Lung (tissue), 12 donors: Measurements from ENCODE around the gene PHIP. TPM values are rescaled to one million over a fixed set of nuclear protein-coding genes. Genes with fewer than 3 reads are reported as not detected.

Source experiments
- ATAC-seq: fragments of 200-7000 bp; cut with Tn5 transposase; one replicate; pipeline ENCODE4 v1.9.1; 2020; ENCODE audit warnings: moderate number of reproducible peaks; ENCODE audit not compliant: insufficient read depth, low FRiP score
- DNase-seq, 3 donors: peaks; one replicate each; pipeline ENCODE4 v3.0.0-alpha.2; 2013 to 2017
- H3K27ac ChIP-seq, 2 donors: one replicate each; pipeline ENCODE4 v1.5.1; 2013; ENCODE audit warnings: mild to moderate bottlenecking in 2 of 2, moderate library complexity in 2 of 2, control low read depth in 1 of 2, inconsistent platforms in 1 of 2, low read depth in 1 of 2, low read length in 1 of 2
- H3K27me3 ChIP-seq, 3 donors: one replicate each; pipeline ENCODE4 v1.5.1; 2013; ENCODE audit warnings: low read length in 2 of 3; ENCODE audit not compliant: control insufficient read depth in 3 of 3, insufficient read depth in 3 of 3
- H3K36me3 ChIP-seq, 4 donors: one replicate each; pipeline ENCODE4 v1.5.1; 2013; ENCODE audit warnings: low read length in 4 of 4, mild to moderate bottlenecking in 1 of 4, moderate library complexity in 1 of 4; ENCODE audit not compliant: control insufficient read depth in 4 of 4, insufficient read depth in 4 of 4
- H3K4me1 ChIP-seq, 5 donors: one replicate each; pipeline ENCODE4 v1.5.1; 2013; ENCODE audit warnings: low read length in 5 of 5, mild to moderate bottlenecking in 2 of 5, moderate library complexity in 1 of 5; ENCODE audit not compliant: control insufficient read depth in 5 of 5, insufficient read depth in 5 of 5
- H3K4me3 ChIP-seq: one replicate; pipeline ENCODE4 v1.5.1; 2013; ENCODE audit warnings: mild to moderate bottlenecking, control low read depth, moderate library complexity
- H3K9ac ChIP-seq, 2 donors: one replicate each; pipeline ENCODE4 v1.5.1; 2013; ENCODE audit warnings: low read length in 2 of 2, control low read depth in 1 of 2; ENCODE audit not compliant: insufficient read depth in 1 of 2
- H3K9me3 ChIP-seq, 4 donors: one replicate each; pipeline ENCODE4 v1.5.1; 2013; ENCODE audit warnings: low read length in 3 of 4, mild to moderate bottlenecking in 1 of 4, moderate library complexity in 1 of 4; ENCODE audit not compliant: control insufficient read depth in 4 of 4, insufficient read depth in 3 of 4
- CTCF ChIP-seq: IDR thresholded peaks from 2 replicates; pipeline ENCODE4 v1.5.1; 2012; ENCODE audit warnings: mild to moderate bottlenecking; ENCODE audit errors: control extremely low read depth, extremely low read depth
- WGBS, 2 donors: extraction: QIAGEN DNeasy Blood & Tissue Kit; methylation state at CpG; one replicate each; pipeline ENCODE4 v1.1.7; 2013; 5-methylcytosine and 5-hydroxymethylcytosine counted together
- polyA plus RNA-seq, 2 donors: library from polyadenylated mRNA; stranded (reverse); fragments of 200-250 nt; gene quantifications; one replicate each; pipeline ENCODE4 v1.2.1, GENCODE V29; 2013
- total RNA-seq, 2 donors: library from RNA; depleted of rRNA in 1 of 2; stranded (reverse); fragments of >200 nt in 1 of 2; gene quantifications; one replicate each; pipeline ENCODE4 v1.2.1, GENCODE V29; 2014 to 2021
- donor health status: control.
- donor health status: control.
- donor health status: Bipolar disorder and iron deficiency.
- donor health status: healthy.
- donor health status: DM: yes; HTN: yes; CAD: no.

Gene PHIP
- total and polyA plus RNA-seq, 4 donors: 7.0 to 125 (median 19.1) TPM

GRCh38 chr6:78910591-78911171 lies 167.4 kb downstream of the PHIP start:
- WGBS, 2 donors: 4% methylated on average over 46 to 49 of the region's 49 CpGs
- Histone ChIP-seq H3K36me3 (no peaks in the 10 kb centered on the region), H3K4me3 (peak overlapping the region; percentile 17), H3K4me1 (peaks cover 0 to 6% (median 4%) of the 10 kb centered on the region in 5 donors), H3K9me3 (peaks cover 0 to 4% (median 0%) of the 10 kb centered on the region in 4 donors), H3K27ac (no peak overlapping the region), H3K9ac (peak overlapping the region; percentile 41 to 47), H3K27me3 (no peaks in the 10 kb centered on the region)
- TF ChIP-seq CTCF: no peak
- DNase-seq (peak; percentile 20 to 36 (median 24)), ATAC-seq (peak; percentile 74)

DNA sequence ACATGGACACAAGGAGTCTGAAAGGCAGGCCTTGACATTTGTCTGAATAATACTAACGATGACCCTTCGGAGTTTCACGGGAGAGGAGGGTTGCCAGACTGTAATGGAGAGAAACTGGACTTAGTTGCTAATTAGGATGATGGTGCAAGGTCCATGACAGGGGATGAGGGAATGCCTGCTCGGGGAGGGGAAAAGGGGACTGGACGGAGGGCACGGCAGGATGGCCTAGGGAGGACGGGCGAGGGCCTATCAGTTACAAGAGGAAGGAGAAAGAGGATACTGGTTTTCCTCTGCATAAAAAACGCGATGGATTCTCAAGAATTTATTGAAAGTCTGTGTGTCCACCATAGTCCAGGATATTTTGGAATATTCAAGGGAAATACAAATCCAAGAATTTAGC lies 168.0 kb downstream of the PHIP start:
- Histone ChIP-seq H3K27ac (no peak overlapping the region), H3K9me3 (peaks cover 0 to 4% (median 0%) of the 10 kb centered on the region in 4 donors), H3K9ac (no peak overlapping the region), H3K4me1 (peaks cover 0 to 6% (median 4%) of the 10 kb centered on the region in 5 donors), H3K4me3 (no peak overlapping the region), H3K27me3 (no peaks in the 10 kb centered on the region), H3K36me3 (no peaks in the 10 kb centered on the region)
- ATAC-seq: no peak
- TF ChIP-seq CTCF: no peak
- no peak for DNase-seq
- WGBS, 2 donors: 71 to 83% methylated on average over 10 of the region's 10 CpGs

DNA sequence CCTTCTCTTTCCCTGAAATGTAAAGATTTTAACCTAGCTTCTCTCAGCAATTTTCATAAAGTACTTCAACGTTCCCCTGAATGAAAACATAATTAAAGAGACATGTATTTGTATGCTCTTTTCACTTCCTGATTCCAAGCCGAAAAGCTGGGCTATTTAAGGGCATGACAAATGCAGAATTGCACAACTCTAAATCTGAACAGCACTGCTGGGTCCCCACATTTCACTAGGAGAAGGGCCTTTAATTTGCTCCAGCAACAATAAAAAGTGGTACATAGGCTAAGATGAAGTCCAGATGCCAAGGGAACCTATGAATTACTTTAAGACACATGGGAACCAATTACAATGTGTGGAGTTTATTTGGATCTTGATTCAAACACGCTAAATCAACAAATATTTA lies 168.7 kb downstream of the PHIP start:
- Histone ChIP-seq H3K9me3 (peaks cover 0 to 4% (median 0%) of the 10 kb centered on the region in 4 donors), H3K9ac (no peak overlapping the region), H3K4me3 (no peak overlapping the region), H3K27ac (no peak overlapping the region), H3K27me3 (no peaks in the 10 kb centered on the region), H3K36me3 (no peaks in the 10 kb centered on the region), H3K4me1 (peaks cover 0 to 6% (median 4%) of the 10 kb centered on the region in 5 donors)
- ATAC-seq: no peak
- TF ChIP-seq CTCF: no peak
- WGBS, 2 donors: 32 to 43% methylated on average over 3 of the region's 3 CpGs
- DNase-seq: peak in 2 of 3 donors; percentile 29 to 55

GRCh38 chr6:78908621-78909020 lies 169.4 kb downstream of the PHIP start:
- Histone ChIP-seq H3K4me3 (no peak overlapping the region), H3K36me3 (no peaks in the 10 kb centered on the region), H3K27ac (no peak overlapping the region), H3K4me1 (peaks cover 0 to 6% (median 4%) of the 10 kb centered on the region in 5 donors), H3K27me3 (no peaks in the 10 kb centered on the region), H3K9ac (no peak overlapping the region), H3K9me3 (peaks cover 0 to 4% (median 0%) of the 10 kb centered on the region in 4 donors)
- WGBS, 2 donors: 90 to 91% methylated on average over 2 of the region's 2 CpGs
- no peak for TF ChIP-seq CTCF
- ATAC-seq (no peak), DNase-seq (no peak)
